ENCODE data around the gene AKAP6. TPM values are rescaled to one million over a fixed set of nuclear protein-coding genes. Genes with fewer than 3 reads are reported as not detected.
A peak's percentile ranks its signal among the peaks of the same experiment; 100 is the strongest.

Gene AKAP6
- total and polyA plus RNA-seq, 2 of the 8 experiments (the other 6 are each of a cell fraction or from before 2014, with no cell fraction given): 0.09 to 0.89 TPM

GRCh38 chr14:32546246-32546645, 217.1 kb downstream of the AKAP6 start:
- H3K4me1 ChIP-seq (replicated peaks in 1 of 4; ENCODE audit: control insufficient read depth in 3 of 4, insufficient read depth in 4 of 4, low read length in 3 of 4): no peaks in the 10 kb centered on the region
- H3K27me3 ChIP-seq (replicated peaks in 1 of 4; ENCODE audit: control insufficient read depth in 3 of 4, extremely low read depth in 1 of 4, insufficient read depth in 3 of 4, low read length in 3 of 4): no peaks in the 10 kb centered on the region
- DNase-seq (ENCODE audit: low read depth in 1 of 2, low spot score in 2 of 2) (no peak), FAIRE-seq (no peak)
- no peak overlapping the region for H3K27ac ChIP-seq (ENCODE audit: low read depth, low read length)
- no peak overlapping the region for H2AK5ac ChIP-seq (ENCODE audit: low read depth, low read length)
- no peak overlapping the region for H2BK12ac ChIP-seq (ENCODE audit: low read depth, low read length)
- H3K56ac ChIP-seq (replicated peaks; ENCODE audit: insufficient read length, low read depth, low read length): no peak overlapping the region
- H3K23ac ChIP-seq (ENCODE audit: insufficient read length): no peak overlapping the region
- H3K18ac ChIP-seq (ENCODE audit: extremely low read depth, low read length): no peak overlapping the region
- TF ChIP-seq TEAD4 (IDR thresholded peaks at IDR 0.05; ENCODE audit: low read depth, low read length) (no peak), KDM1A (IDR thresholded peaks at IDR 0.05; ENCODE audit: borderline replicate concordance, low read length) (no peak), GTF2F1 (IDR thresholded peaks at IDR 0.05; ENCODE audit: borderline replicate concordance, low read depth, low read length) (no peak)
- H3K23me2 ChIP-seq (ENCODE audit: low read depth, low read length): no peaks in the 10 kb centered on the region
- no peaks in the 10 kb centered on the region for H3K9me3 ChIP-seq (ENCODE audit: insufficient read depth in 2 of 2, low read depth in 1 of 2, low read length in 1 of 2)
- H3K9ac ChIP-seq (replicated peaks in 1 of 4; ENCODE audit: extremely low read depth in 1 of 4, low read depth in 3 of 4, low read length in 3 of 4): no peak overlapping the region
- H3K4me3 ChIP-seq (ENCODE audit: extremely low read depth in 1 of 4, insufficient read depth in 2 of 4, low read depth in 3 of 4, low read length in 4 of 4): no peak overlapping the region
- no peaks in the 10 kb centered on the region for H3K79me2 ChIP-seq (ENCODE audit: control insufficient read depth in 1 of 2, insufficient read depth in 2 of 2, low read length in 2 of 2)
- 83% methylated on average over 2 of the region's 2 CpGs; no CpG with 5 or more reads in 1 of the 2 experiments for WGBS, 2 experiments (ENCODE audit: extremely low coverage in 1 of 2, insufficient coverage in 1 of 2, insufficient read length in 1 of 2, insufficient replicate concordance in 2 of 2, low coverage in 1 of 2, low lambda C conversion rate in 2 of 2, missing lambda C conversion rate in 1 of 2)
- H4K5ac ChIP-seq (ENCODE audit: insufficient read length, low read depth, low read length): no peak overlapping the region
- H3K79me1 ChIP-seq (ENCODE audit: low read depth, low read length): no peaks in the 10 kb centered on the region
- no peak overlapping the region for H2BK5ac ChIP-seq (ENCODE audit: low read depth, low read length)
- no peak overlapping the region for H3K4me2 ChIP-seq (ENCODE audit: insufficient read depth in 1 of 2, low read depth in 2 of 2, low read length in 2 of 2)
- H2BK20ac ChIP-seq (ENCODE audit: low read length): no peak overlapping the region
- ChIA-PET POLR2A (ENCODE audit: partially characterized antibody) (no interaction called here), CTCF (ENCODE audit: partially characterized antibody) (interaction anchor here (1.2 kb wide), 1 partner anchor 15 kb away, joined by 3 read pairs; no protein-coding TSS in a partner anchor)
- H2BK120ac ChIP-seq (replicated peaks; ENCODE audit: low read depth, low read length): no peak overlapping the region
- H4K91ac ChIP-seq (replicated peaks; ENCODE audit: insufficient read length, low read length): no peak overlapping the region
- no peaks in the 10 kb centered on the region for H4K20me1 ChIP-seq (replicated peaks in 1 of 2; ENCODE audit: control insufficient read depth in 1 of 2, insufficient read depth in 2 of 2, low read length in 2 of 2)
- no peak overlapping the region for H2BK15ac ChIP-seq (ENCODE audit: low read length)
- no peak overlapping the region for H3K4ac ChIP-seq (replicated peaks; ENCODE audit: insufficient read length, low read depth, low read length)
- H3K14ac ChIP-seq (ENCODE audit: insufficient read length): no peak overlapping the region
- H3K36me3 ChIP-seq (ENCODE audit: control insufficient read depth in 2 of 4, insufficient read depth in 4 of 4, low read length in 3 of 4): no peaks in the 10 kb centered on the region
- H4K8ac ChIP-seq (ENCODE audit: extremely low read depth, insufficient read depth, low read length): no peak overlapping the region
- H2AFZ ChIP-seq (ENCODE audit: low read length): 0 out of 2 replicates have a peak overlapping the region, but pooled peaks have one; percentile 19
